ENCODE measurements around the gene CR2.
"Not testable (repeated sequence)": the region's sequence is repeated elsewhere in the genome, so short reads cannot be mapped to it uniquely, and the experiment has no call there.

CR2 gene

DNA sequence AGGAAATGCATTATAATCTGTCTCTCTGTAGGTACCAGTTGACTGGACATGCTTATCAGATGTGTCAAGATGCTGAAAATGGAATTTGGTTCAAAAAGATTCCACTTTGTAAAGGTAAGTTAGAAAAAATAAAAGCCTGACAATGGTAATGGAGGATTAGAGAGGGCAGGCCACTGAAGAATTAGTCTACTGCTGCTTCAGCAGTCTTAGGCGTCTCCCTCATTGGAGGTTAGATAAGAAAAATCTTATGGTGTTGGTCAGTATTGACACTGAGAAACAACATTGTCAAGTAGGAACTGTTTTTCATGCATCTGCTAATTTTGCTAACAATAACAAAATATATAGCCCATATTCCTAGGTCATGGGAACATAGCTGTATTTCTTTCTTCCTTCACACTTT is 20.1 kb downstream of the CR2 start:
- H3K27ac Mint-ChIP-seq = no peak overlapping the region
- no peak overlapping the region for H3K4me3 Mint-ChIP-seq
- H3K4me1 Mint-ChIP-seq (ENCODE audit: low read depth) = peaks cover 17% of the 10 kb centered on the region
- peaks cover 2% of the 10 kb centered on the region for H3K36me3 Mint-ChIP-seq
- peaks cover 2% of the 10 kb centered on the region for H3K27me3 Mint-ChIP-seq
- no peaks in the 10 kb centered on the region for H3K9me3 Mint-ChIP-seq (ENCODE audit: low read depth)

DNA sequence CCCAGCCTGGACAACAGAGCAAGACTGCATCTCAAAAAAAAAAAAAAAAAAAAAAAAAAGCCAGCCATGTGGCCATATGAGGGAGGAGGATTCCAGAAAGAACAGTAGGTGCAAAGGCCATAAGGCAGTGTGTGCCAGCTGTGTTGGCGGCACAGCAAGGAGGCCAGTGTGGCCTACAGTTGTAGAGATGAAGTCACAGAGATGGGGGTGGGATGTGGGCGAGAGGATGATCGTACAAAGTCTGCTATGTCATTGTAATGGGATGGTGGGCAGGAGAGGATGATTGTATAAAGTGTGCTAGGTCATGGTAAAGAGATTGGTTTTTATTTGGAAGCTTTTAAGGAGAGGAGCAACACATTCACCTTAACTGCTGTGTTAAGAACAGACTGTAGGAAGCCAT is 32.1 kb downstream of the CR2 start:
- no peak overlapping the region for H3K4me3 Mint-ChIP-seq
- H3K36me3 Mint-ChIP-seq = no peaks in the 10 kb centered on the region
- no peaks in the 10 kb centered on the region for H3K27me3 Mint-ChIP-seq
- H3K27ac Mint-ChIP-seq = no peak overlapping the region
- no peaks in the 10 kb centered on the region for H3K9me3 Mint-ChIP-seq (ENCODE audit: low read depth)
- H3K4me1 Mint-ChIP-seq (ENCODE audit: low read depth) = no peaks in the 10 kb centered on the region

DNA sequence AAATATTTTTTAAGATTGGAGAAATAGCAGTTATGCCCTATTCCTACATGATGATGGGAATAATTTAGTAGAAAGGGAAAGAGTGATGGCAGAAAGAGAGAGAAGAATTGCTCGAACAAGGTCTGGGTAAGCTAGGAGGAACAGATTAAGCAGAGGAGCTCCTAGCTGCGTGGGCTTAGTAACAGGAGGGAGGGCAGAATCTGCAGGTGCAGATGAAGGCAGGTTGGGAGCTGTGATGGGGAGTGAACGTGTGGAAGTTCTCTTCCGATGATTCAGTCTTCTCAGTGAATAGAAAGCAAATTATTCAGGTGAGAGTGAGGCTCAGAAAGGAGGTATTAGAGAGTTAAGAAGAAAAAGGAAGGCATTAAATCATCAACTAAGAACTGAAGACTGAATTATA is 33.5 kb downstream of the CR2 start:
- H3K4me1 Mint-ChIP-seq (ENCODE audit: low read depth) = no peaks in the 10 kb centered on the region
- no peaks in the 10 kb centered on the region for H3K27me3 Mint-ChIP-seq
- H3K4me3 Mint-ChIP-seq = no peak overlapping the region
- no peak overlapping the region for H3K27ac Mint-ChIP-seq
- H3K36me3 Mint-ChIP-seq = no peaks in the 10 kb centered on the region
- no peaks in the 10 kb centered on the region for H3K9me3 Mint-ChIP-seq (ENCODE audit: low read depth)

DNA sequence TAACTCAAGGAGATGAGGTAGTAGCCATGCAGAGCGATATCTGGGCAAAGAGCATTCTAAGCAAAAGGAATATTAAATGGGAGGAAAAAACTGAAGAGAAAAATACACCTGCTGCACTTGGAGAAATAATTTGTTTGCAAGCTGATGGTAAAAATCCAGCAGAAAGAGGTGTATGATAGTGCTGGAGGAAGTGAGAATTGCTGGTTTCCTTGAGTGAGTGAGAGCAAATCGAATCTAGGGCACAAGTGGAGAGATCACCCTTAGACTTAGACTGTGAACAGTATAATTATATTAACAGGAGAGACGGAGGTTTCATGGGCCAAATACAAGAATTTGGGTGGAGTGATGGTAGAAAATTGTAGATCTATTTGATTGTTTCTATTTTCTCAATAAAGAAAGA is 39.1 kb downstream of the CR2 start:
- Mint-ChIP-seq H3K27ac (no peak overlapping the region), H3K4me3 (no peak overlapping the region), H3K4me1 (ENCODE audit: low read depth) (peaks cover 12% of the 10 kb centered on the region), H3K9me3 (ENCODE audit: low read depth) (no peaks in the 10 kb centered on the region), H3K36me3 (no peaks in the 10 kb centered on the region), H3K27me3 (peaks cover 9% of the 10 kb centered on the region)

DNA sequence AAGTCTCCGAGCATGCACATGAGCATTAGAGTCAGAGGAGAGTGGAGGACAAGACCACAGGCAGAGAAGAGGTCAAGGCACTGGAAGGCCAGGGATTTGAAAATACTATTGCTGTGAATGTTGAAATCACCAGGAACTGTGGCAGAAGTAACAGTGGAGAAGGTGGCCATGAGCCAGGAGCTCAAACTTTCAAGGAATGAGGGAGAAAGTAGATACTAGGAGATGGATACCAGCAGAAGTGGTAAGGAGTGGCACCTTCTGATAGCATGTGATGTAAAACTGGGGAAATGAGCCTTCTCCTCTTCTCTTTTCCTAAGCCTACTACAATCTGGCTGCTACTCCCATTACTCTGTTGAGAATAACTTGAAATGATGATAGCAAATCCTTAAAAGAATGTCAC is 40.0 kb downstream of the CR2 start:
- Mint-ChIP-seq H3K27ac (no peak overlapping the region), H3K4me3 (no peak overlapping the region), H3K4me1 (ENCODE audit: low read depth) (peaks cover 12% of the 10 kb centered on the region), H3K27me3 (peaks cover 9% of the 10 kb centered on the region), H3K9me3 (ENCODE audit: low read depth) (no peaks in the 10 kb centered on the region), H3K36me3 (no peaks in the 10 kb centered on the region)

DNA sequence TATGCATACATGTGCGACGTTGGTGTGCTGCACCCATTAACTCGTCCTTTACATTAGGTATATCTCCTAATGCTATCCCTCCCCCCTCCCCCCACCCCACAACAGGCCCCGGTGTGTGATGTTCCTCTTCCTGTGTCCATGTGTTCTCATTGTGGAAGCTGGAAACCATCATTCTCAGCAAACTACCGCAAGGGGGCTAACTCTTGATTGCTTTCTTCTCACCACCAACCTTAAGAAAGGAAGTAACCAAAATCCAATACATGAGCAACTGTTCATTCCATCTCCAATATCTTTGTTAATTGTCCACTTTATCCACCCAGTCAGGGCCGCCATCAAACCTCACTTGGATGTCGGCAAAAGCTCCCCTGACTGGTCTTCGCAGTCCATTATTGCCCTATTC is 41.2 kb downstream of the CR2 start:
- not testable (repeated sequence) for H3K27ac Mint-ChIP-seq; H3K9me3 Mint-ChIP-seq (ENCODE audit: low read depth); H3K27me3 Mint-ChIP-seq; H3K36me3 Mint-ChIP-seq
- peak overlapping the region; percentile 78 for H3K4me3 Mint-ChIP-seq
- H3K4me1 Mint-ChIP-seq (ENCODE audit: low read depth) = peaks cover 18% of the 10 kb centered on the region

DNA sequence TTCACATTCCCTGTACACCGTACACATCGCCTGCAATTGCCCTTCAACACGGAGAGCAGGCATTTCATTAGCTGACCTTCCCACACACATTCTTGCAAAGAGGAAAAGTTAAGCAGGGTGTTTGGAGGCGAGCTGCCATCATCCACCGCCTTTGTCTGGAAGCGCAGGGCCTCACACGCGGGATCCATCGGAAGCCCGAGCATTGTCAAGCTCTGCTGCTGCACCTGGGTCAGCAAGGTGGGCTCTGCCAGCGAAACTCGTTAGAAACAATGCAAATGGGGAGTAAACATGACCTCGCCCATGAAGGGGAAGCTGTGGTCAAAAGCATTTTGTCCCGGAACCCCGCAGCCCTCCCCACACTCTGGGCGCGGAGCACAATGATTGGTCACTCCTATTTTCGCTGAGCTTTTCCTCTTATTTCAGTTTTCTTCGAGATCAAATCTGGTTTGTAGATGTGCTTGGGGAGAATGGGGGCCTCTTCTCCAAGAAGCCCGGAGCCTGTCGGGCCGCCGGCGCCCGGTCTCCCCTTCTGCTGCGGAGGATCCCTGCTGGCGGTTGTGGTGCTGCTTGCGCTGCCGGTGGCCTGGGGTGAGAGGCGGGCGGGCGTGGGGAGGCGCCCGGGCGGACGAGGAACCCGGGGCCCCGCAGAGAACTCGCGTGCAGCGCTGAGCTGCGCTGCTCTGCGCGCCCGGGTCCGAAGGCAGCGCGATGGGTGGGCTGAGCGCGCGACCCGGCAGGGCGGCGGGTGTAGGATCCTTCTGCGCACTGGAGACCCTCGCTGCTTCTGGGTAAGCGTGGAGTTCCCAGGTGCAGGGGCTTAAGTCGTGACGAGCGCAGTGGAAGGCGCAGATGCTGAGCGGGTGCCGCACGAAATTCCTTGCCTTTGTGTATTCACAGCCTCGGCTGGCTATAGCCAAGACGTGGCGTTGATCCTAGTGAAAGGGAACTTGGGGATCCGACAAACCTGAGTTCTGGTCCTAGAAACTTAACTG is 42.0 kb downstream of the CR2 start, which contains the start of gene CR1:
CR1 (plus strand) TSS at position 357 of the 992 bp plus-strand sequence; CDS start at position 468, 111 bp downstream.
- no peak within 1 kb of the TSS for H3K27ac Mint-ChIP-seq
- H3K36me3 Mint-ChIP-seq = no peaks in the 10 kb centered on the region
- H3K4me1 Mint-ChIP-seq (ENCODE audit: low read depth) = peaks cover 20% of the 10 kb centered on the region
- peaks cover 9% of the 10 kb centered on the region for H3K27me3 Mint-ChIP-seq
- H3K4me3 Mint-ChIP-seq = peak within 1 kb of the TSS; percentile 78
- H3K9me3 Mint-ChIP-seq (ENCODE audit: low read depth) = no peaks in the 10 kb centered on the region

DNA sequence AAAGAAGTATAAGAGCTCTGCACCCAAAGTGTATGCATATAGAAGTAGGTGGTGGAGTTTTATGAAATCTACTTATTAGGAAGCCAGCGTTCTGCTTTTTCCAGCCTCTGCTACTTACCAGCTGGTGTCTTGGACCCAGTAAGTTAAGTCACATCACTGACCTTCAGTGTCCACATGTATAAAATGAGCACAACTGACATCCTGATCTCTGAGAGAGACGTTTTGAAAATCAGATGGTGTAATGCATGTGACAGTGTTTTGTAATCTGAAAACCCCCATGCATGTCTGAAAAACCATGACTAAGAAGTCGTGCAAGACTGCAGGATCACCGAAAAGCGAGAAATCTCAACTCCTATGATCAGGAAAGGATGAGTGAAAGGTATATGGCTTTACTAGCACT is 43.8 kb downstream of the CR2 start:
- H3K4me1 Mint-ChIP-seq (ENCODE audit: low read depth) = peaks cover 20% of the 10 kb centered on the region
- H3K9me3 Mint-ChIP-seq (ENCODE audit: low read depth) = no peaks in the 10 kb centered on the region
- no peak overlapping the region for H3K27ac Mint-ChIP-seq
- H3K27me3 Mint-ChIP-seq = peaks cover 14% of the 10 kb centered on the region
- no peaks in the 10 kb centered on the region for H3K36me3 Mint-ChIP-seq
- H3K4me3 Mint-ChIP-seq = no peak overlapping the region

DNA sequence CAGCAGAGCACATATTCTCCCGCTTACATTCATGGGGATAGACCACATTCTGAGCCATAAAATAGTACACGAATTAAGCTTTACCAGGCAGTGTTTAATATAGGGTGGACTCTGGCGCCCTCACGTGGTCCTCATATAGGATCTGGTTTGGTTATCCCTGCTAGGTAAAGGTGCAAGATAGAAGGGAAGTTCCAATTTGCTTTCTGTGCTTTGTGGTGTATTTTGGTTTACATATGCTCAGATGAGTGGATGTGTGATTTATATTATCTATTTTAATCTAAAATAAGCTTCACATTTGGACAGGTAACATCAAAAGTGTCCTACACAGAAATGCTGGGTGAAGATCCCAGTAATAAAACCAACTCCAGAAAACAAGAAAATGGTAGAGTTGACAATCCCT is 45.4 kb downstream of the CR2 start:
- Mint-ChIP-seq H3K27me3 (peaks cover 14% of the 10 kb centered on the region), H3K4me1 (ENCODE audit: low read depth) (peaks cover 20% of the 10 kb centered on the region), H3K36me3 (no peaks in the 10 kb centered on the region), H3K4me3 (no peak overlapping the region), H3K9me3 (ENCODE audit: low read depth) (no peaks in the 10 kb centered on the region), H3K27ac (peak overlapping the region; percentile 12)

DNA sequence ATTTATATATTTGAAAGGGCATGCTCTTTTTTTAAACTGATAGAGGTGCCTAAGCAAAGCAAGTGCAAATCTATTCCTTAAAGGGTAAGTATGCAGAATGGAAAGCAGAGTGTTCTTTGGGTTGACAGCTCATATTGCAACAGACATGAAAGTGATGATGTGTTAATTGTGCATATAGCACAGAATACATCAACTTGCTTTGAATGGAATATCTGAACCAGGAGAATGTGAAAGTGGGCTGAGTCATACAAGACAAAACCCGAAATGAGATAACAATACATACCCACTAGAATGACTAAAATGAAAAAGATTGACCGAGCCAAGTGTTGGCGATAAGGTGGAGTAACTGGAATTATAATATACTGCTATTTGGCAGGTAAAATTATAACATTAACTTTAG is 46.2 kb downstream of the CR2 start:
- H3K27me3 Mint-ChIP-seq = peaks cover 13% of the 10 kb centered on the region
- no peak overlapping the region for H3K4me3 Mint-ChIP-seq
- H3K27ac Mint-ChIP-seq = no peak overlapping the region
- no peaks in the 10 kb centered on the region for H3K36me3 Mint-ChIP-seq
- H3K4me1 Mint-ChIP-seq (ENCODE audit: low read depth) = peaks cover 20% of the 10 kb centered on the region
- no peaks in the 10 kb centered on the region for H3K9me3 Mint-ChIP-seq (ENCODE audit: low read depth)

DNA sequence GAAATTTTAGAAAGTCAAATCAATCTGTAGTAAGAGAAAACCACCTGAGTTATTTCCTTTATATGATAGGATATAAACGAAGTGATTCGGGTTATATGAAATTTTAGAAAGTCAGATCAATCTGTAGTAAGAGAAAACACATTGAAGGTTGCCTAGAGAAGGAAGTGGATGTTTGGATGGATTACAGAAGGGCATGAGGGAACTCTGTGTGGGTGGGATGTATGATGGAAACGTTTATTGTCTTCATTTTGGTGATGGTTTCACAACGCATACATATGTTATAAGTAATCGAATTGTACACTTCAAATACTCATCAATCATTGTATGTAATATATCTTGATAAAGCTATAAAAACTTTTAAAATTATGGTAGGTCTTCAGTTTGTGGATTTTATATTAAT is 46.9 kb downstream of the CR2 start:
- H3K9me3 Mint-ChIP-seq (ENCODE audit: low read depth) = no peaks in the 10 kb centered on the region
- H3K4me3 Mint-ChIP-seq = no peak overlapping the region
- no peak overlapping the region for H3K27ac Mint-ChIP-seq
- H3K36me3 Mint-ChIP-seq = no peaks in the 10 kb centered on the region
- peaks cover 8% of the 10 kb centered on the region for H3K27me3 Mint-ChIP-seq
- peaks cover 13% of the 10 kb centered on the region for H3K4me1 Mint-ChIP-seq (ENCODE audit: low read depth)

DNA sequence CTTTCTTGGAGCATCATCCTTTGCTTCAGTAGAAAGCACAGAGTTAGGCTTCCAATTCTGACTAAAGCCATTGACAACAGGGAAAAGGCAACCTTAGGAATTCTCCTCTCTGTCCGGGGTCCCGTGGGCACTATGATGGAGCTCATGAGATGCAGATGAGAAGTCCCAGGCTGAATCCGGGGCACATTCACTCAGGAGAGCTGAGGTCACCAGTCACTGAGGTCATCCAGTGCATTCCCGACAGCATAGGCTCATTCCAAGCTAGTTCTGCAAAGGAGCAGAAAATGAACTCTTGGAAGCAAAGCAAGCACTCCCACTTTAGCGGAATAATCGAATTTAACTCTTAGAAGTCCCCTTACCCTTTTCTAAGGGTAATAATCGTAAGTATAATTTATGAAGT is 48.6 kb downstream of the CR2 start:
- Mint-ChIP-seq H3K4me3 (no peak overlapping the region), H3K4me1 (ENCODE audit: low read depth) (peaks cover 9% of the 10 kb centered on the region), H3K27ac (no peak overlapping the region), H3K9me3 (ENCODE audit: low read depth) (no peaks in the 10 kb centered on the region), H3K27me3 (peaks cover 8% of the 10 kb centered on the region), H3K36me3 (no peaks in the 10 kb centered on the region)

DNA sequence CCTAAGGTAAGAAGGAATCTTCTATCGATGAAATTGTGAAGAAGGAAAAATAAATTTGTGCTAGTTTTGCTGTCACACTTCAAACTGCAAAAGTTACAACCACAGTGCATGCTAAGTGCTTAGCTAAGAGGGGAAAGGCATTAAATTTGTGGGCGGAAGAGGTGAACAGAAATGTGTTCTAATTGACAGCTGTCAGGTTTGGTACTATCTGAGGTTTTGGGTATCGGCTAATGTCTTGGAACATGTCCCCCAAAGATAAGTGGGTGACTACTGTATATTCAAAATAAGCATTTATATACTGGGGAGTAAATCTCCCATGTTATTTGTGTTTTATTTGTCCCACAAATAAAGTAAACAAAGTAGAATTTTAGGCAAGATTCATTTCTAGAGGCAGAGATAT is 49.8 kb downstream of the CR2 start:
- peaks cover 9% of the 10 kb centered on the region for H3K4me1 Mint-ChIP-seq (ENCODE audit: low read depth)
- no peaks in the 10 kb centered on the region for H3K9me3 Mint-ChIP-seq (ENCODE audit: low read depth)
- no peaks in the 10 kb centered on the region for H3K36me3 Mint-ChIP-seq
- no peak overlapping the region for H3K4me3 Mint-ChIP-seq
- H3K27ac Mint-ChIP-seq = no peak overlapping the region
- peaks cover 8% of the 10 kb centered on the region for H3K27me3 Mint-ChIP-seq

DNA sequence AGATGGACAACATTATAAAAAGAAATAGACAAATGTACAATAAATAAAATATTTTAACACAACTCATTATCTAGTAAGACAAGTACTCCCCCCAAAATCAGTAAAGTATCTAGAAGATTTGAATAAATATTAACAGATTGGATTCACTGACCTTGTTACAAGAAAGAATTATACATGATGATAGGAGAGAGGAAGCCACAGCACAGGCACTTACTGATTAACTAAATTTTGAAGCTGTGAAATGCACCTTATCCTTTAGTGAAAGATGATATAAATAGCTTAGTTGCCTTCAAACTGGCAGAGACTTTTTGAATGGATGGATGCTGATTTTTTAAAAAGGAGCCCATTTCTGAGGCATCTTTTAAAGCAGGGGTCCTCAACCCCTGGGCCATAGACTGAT is 50.3 kb downstream of the CR2 start:
- H3K27me3 Mint-ChIP-seq = peaks cover 8% of the 10 kb centered on the region
- no peaks in the 10 kb centered on the region for H3K9me3 Mint-ChIP-seq (ENCODE audit: low read depth)
- no peak overlapping the region for H3K27ac Mint-ChIP-seq
- H3K4me3 Mint-ChIP-seq = no peak overlapping the region
- peaks cover 5% of the 10 kb centered on the region for H3K4me1 Mint-ChIP-seq (ENCODE audit: low read depth)
- H3K36me3 Mint-ChIP-seq = no peaks in the 10 kb centered on the region

DNA sequence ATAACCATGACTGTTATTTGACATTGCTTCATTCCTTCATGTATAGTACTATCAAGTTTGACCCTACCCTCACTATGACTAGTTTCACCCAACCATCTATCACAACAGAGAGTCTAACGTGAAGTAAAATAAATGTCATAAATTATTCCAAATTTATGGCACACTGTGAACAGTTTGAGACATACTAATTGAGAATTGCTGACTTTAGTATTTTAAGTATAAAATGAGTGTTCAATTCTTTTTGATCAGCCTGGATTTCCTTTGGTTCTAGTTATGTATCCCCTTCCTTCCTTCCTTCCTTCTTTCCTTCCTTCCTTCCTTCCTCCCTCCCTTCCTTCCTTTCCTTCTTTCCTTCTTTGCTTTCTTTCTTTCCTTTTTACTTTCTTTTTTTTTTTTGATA is 56.3 kb downstream of the CR2 start:
- Mint-ChIP-seq H3K9me3 (ENCODE audit: low read depth) (no peaks in the 10 kb centered on the region), H3K36me3 (no peaks in the 10 kb centered on the region), H3K27me3 (peaks cover 3% of the 10 kb centered on the region), H3K27ac (no peak overlapping the region), H3K4me1 (ENCODE audit: low read depth) (no peaks in the 10 kb centered on the region), H3K4me3 (no peak overlapping the region)

DNA sequence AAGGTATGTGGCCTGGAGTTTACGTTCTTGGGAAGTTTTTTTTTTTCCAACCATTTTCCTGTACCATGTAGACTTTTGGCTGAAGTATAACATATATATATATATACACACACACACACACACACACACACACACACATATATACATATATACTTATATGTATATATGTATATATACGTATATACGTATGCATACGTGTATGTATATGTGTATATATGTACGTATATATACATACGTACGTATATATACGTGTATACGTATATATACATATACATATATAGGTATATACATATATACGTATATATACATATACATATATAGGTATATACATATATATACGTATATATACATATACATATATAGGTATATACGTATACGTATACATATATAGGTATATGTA is 60.8 kb downstream of the CR2 start:
- no peaks in the 10 kb centered on the region for H3K4me1 Mint-ChIP-seq (ENCODE audit: low read depth)
- no peaks in the 10 kb centered on the region for H3K27me3 Mint-ChIP-seq
- H3K27ac Mint-ChIP-seq = no peak overlapping the region
- H3K4me3 Mint-ChIP-seq = no peak overlapping the region
- H3K36me3 Mint-ChIP-seq = no peaks in the 10 kb centered on the region
- peaks cover 4% of the 10 kb centered on the region for H3K9me3 Mint-ChIP-seq (ENCODE audit: low read depth)

Data from activated naive CD8-positive, alpha-beta T cell (primary cell).